IPS-15b (cell line): ENCODE results near the gene RAB42.
A peak's percentile ranks its signal among the peaks of the same experiment; 100 is the strongest.
"Not testable (repeated sequence)": the region's sequence is repeated elsewhere in the genome, so short reads cannot be mapped to it uniquely, and the experiment has no call there.

Source experiments
- H3K27me3 ChIP-seq: one replicate; pipeline ENCODE4 v1.6.1; 2013; ENCODE audit warnings: low read length; ENCODE audit not compliant: control insufficient read depth, insufficient read depth
- H3K36me3 ChIP-seq: one replicate; pipeline ENCODE4 v1.6.1; 2013; ENCODE audit warnings: low read length; ENCODE audit not compliant: control insufficient read depth, insufficient read depth
- H3K4me1 ChIP-seq: one replicate; pipeline ENCODE4 v1.6.1; 2013; ENCODE audit warnings: mild to moderate bottlenecking, low read length; ENCODE audit not compliant: control insufficient read depth, insufficient read depth
- H3K4me3 ChIP-seq: one replicate; pipeline ENCODE4 v1.5.1; 2013; ENCODE audit warnings: low read depth, low read length
- H3K9ac ChIP-seq: one replicate; pipeline ENCODE4 v1.6.1; 2013; ENCODE audit warnings: low read depth, mild to moderate bottlenecking, low read length
- H3K9me3 ChIP-seq: one replicate; pipeline ENCODE4 v1.6.1; 2013; ENCODE audit warnings: mild to moderate bottlenecking, low read length; ENCODE audit not compliant: control insufficient read depth, insufficient read depth

Gene RAB42

GRCh38 chr1:28592321-28593071, 431 bp downstream of the RAB42 start:
- H3K4me3 ChIP-seq = peak overlapping the region; percentile 68
- H3K9ac ChIP-seq = no peak overlapping the region
- H3K4me1 ChIP-seq = peaks cover 11% of the 10 kb centered on the region
- peaks cover 8% of the 10 kb centered on the region for H3K27me3 ChIP-seq
- no peaks in the 10 kb centered on the region for H3K36me3 ChIP-seq
- no peaks in the 10 kb centered on the region for H3K9me3 ChIP-seq

GRCh38 chr1:28593988-28594356, 1.9 kb downstream of the RAB42 start:
- H3K9ac ChIP-seq, H3K36me3 ChIP-seq, H3K4me3 ChIP-seq, H3K9me3 ChIP-seq, H3K27me3 ChIP-seq: not testable (repeated sequence)
- peaks cover 11% of the 10 kb centered on the region for H3K4me1 ChIP-seq

- not testable (repeated sequence) for H3K9ac ChIP-seq, H3K36me3 ChIP-seq, H3K4me3 ChIP-seq, H3K27me3 ChIP-seq, H3K9me3 ChIP-seq
- H3K4me1 ChIP-seq = peaks cover 11% of the 10 kb centered on the region
These were observed 2.8 kb downstream of the RAB42 start for GRCh38 chr1:28594686-28595411.

- H3K9me3 ChIP-seq = no peaks in the 10 kb centered on the region
- peaks cover 8% of the 10 kb centered on the region for H3K27me3 ChIP-seq
- H3K36me3 ChIP-seq = no peaks in the 10 kb centered on the region
- H3K4me3 ChIP-seq = no peak overlapping the region
- H3K4me1 ChIP-seq = peaks cover 8% of the 10 kb centered on the region
- H3K9ac ChIP-seq = no peak overlapping the region
These were observed 3.5 kb downstream of the RAB42 start for GRCh38 chr1:28595412-28596191.

- not testable (repeated sequence) for H3K36me3 ChIP-seq, H3K4me3 ChIP-seq, H3K9ac ChIP-seq, H3K27me3 ChIP-seq, H3K9me3 ChIP-seq, H3K4me1 ChIP-seq
These were observed 4.2 kb downstream of the RAB42 start for GRCh38 chr1:28596276-28596675.

GRCh38 chr1:28601696-28602095, 9.6 kb downstream of the RAB42 start:
- H3K27me3 ChIP-seq = no peaks in the 10 kb centered on the region
- peaks cover 8% of the 10 kb centered on the region for H3K36me3 ChIP-seq
- H3K4me3 ChIP-seq = no peak overlapping the region
- no peaks in the 10 kb centered on the region for H3K4me1 ChIP-seq
- H3K9ac ChIP-seq = no peak overlapping the region
- H3K9me3 ChIP-seq = no peaks in the 10 kb centered on the region

GRCh38 chr1:28602536-28603439, 10.7 kb downstream of the RAB42 start:
- no peak overlapping the region for H3K4me3 ChIP-seq
- H3K9ac ChIP-seq = no peak overlapping the region
- H3K4me1 ChIP-seq = no peaks in the 10 kb centered on the region
- H3K36me3 ChIP-seq = peaks cover 14% of the 10 kb centered on the region
- H3K9me3 ChIP-seq = no peaks in the 10 kb centered on the region
- no peaks in the 10 kb centered on the region for H3K27me3 ChIP-seq

GRCh38 chr1:28604411-28604810, 12.3 kb downstream of the RAB42 start:
- peaks cover 15% of the 10 kb centered on the region for H3K36me3 ChIP-seq
- H3K4me3 ChIP-seq = no peak overlapping the region
- H3K9me3 ChIP-seq = no peaks in the 10 kb centered on the region
- H3K27me3 ChIP-seq = no peaks in the 10 kb centered on the region
- H3K9ac ChIP-seq = no peak overlapping the region
- no peaks in the 10 kb centered on the region for H3K4me1 ChIP-seq

- no peaks in the 10 kb centered on the region for H3K4me1 ChIP-seq
- peaks cover 15% of the 10 kb centered on the region for H3K36me3 ChIP-seq
- H3K9ac ChIP-seq = no peak overlapping the region
- H3K9me3 ChIP-seq = no peaks in the 10 kb centered on the region
- H3K4me3 ChIP-seq = no peak overlapping the region
- H3K27me3 ChIP-seq = no peaks in the 10 kb centered on the region
These were observed 12.9 kb downstream of the RAB42 start for GRCh38 chr1:28604962-28605361.

GRCh38 chr1:28606771-28607170, 14.7 kb downstream of the RAB42 start:
- Histone ChIP-seq H3K27me3 (no peaks in the 10 kb centered on the region), H3K9ac (no peak overlapping the region), H3K9me3 (no peaks in the 10 kb centered on the region), H3K4me3 (no peak overlapping the region), H3K4me1 (no peaks in the 10 kb centered on the region), H3K36me3 (peaks cover 22% of the 10 kb centered on the region)

GRCh38 chr1:28613175-28613574, 21.1 kb downstream of the RAB42 start:
- H3K36me3 ChIP-seq = peaks cover 22% of the 10 kb centered on the region
- H3K27me3 ChIP-seq = no peaks in the 10 kb centered on the region
- H3K9ac ChIP-seq = no peak overlapping the region
- H3K4me1 ChIP-seq = no peaks in the 10 kb centered on the region
- no peaks in the 10 kb centered on the region for H3K9me3 ChIP-seq
- no peak overlapping the region for H3K4me3 ChIP-seq
